ENCODE data around the gene VPS13C.
"Not testable (repeated sequence)": the region's sequence is repeated elsewhere in the genome, so short reads cannot be mapped to it uniquely, and the experiment has no call there.

VPS13C gene

DNA sequence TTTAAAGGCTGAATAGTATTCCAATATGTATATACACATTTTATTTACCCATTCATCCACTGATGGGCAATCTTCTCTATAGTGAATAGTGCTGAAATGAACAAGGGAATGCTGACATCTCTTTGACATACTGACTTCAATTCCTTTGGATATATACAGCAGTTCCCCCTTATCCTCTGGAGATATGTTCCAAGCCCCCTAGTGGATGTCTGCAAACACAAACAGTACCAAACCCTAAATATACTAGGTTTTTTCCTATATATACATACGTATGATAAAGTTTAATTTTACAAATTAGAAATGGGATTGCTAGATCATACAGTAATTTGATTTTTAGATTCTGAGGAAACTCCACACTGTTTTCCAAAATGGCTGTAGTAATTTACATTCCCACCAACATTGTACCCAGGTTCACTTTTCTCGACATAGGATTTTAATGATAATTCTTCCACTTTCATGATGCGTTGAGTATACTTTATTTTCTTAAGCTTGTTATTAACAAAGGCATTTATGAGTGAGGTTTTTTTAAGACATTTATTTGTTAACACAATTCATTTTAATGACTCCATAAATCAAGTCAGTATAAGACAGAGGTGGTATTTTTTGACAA lies 38.2 kb downstream of the VPS13C start:
- Histone ChIP-seq H3K4me1 (ENCODE audit: control insufficient read depth, insufficient read depth, low read length) (no peaks in the 10 kb centered on the region), H3K36me3 (ENCODE audit: insufficient read depth, low read length) (peaks cover 16% of the 10 kb centered on the region), H3K4me3 (ENCODE audit: low read length) (no peak overlapping the region)

DNA sequence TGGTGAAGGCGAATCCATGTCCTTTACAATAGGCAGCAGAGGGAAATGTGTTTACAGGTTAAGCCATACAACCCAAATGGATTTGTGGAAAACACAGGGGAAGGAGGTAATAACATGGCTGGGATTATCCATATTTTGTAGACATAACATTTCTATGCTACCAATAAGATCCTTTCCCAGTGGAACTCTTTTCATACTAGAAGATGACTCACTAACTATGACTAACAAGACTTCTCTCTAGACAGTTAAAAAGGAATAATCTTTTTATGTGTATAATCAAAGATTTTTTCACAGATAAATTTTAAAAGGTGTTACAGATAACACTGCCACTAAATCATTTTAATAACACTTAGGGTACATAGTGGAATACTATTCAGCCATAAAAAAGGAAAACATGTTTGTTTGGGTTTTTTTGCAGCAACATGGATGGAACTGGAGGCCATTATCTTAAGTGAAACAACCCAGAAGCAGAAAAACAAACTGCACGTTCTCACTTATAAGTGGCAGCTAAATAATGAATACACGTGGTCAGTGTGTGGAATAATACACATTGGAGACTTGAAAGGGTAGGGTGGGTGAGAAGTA lies 39.6 kb downstream of the VPS13C start:
- H3K36me3 ChIP-seq (ENCODE audit: insufficient read depth, low read length) = peaks cover 16% of the 10 kb centered on the region
- no peak overlapping the region for H3K4me3 ChIP-seq (ENCODE audit: low read length)
- no peak overlapping the region for H3K4me2 ChIP-seq (ENCODE audit: low read length)
- no peaks in the 10 kb centered on the region for H3K27me3 ChIP-seq (ENCODE audit: control insufficient read depth, insufficient read depth, low read length)
- H3K9ac ChIP-seq (ENCODE audit: low read depth, low read length) = no peak overlapping the region
- H3K9me3 ChIP-seq (replicated peaks; ENCODE audit: low read length) = no peaks in the 10 kb centered on the region
- no peaks in the 10 kb centered on the region for H3K4me1 ChIP-seq (ENCODE audit: control insufficient read depth, insufficient read depth, low read length)

More for the DNA sequence above, 38.2 kb downstream of the VPS13C start:
- no peak overlapping the region for H3K4me2 ChIP-seq (ENCODE audit: low read length)
- no peak overlapping the region for H3K9ac ChIP-seq (ENCODE audit: low read depth, low read length)
- no peaks in the 10 kb centered on the region for H3K27me3 ChIP-seq (ENCODE audit: control insufficient read depth, insufficient read depth, low read length)
- no peaks in the 10 kb centered on the region for H3K9me3 ChIP-seq (replicated peaks; ENCODE audit: low read length)

DNA sequence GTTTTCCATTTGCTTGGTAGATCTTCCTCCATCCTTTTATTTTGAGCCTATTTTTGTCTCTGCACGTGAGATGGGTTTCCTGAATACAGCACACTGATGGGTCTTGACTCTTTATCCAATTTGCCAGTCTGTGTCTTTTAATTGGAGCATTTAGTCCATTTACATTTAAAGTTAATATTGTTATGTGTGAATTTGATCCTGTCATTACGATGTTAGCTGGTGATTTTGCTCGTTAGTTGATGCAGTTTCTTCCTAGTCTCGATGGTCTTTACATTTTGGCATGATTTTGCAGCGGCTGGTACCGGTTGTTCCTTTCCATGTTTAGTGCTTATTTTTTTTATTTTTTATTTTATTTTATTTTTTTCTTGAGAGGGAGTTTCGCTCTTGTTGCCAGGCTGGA lies 54.9 kb downstream of the VPS13C start:
- H3K9me3 ChIP-seq (replicated peaks; ENCODE audit: low read length); H3K4me2 ChIP-seq (ENCODE audit: low read length); H3K4me1 ChIP-seq (ENCODE audit: control insufficient read depth, insufficient read depth, low read length); H3K9ac ChIP-seq (ENCODE audit: low read depth, low read length); H3K4me3 ChIP-seq (ENCODE audit: low read length); H3K27me3 ChIP-seq (ENCODE audit: control insufficient read depth, insufficient read depth, low read length): not testable (repeated sequence)
- H3K36me3 ChIP-seq (ENCODE audit: insufficient read depth, low read length) = peaks cover 21% of the 10 kb centered on the region

DNA sequence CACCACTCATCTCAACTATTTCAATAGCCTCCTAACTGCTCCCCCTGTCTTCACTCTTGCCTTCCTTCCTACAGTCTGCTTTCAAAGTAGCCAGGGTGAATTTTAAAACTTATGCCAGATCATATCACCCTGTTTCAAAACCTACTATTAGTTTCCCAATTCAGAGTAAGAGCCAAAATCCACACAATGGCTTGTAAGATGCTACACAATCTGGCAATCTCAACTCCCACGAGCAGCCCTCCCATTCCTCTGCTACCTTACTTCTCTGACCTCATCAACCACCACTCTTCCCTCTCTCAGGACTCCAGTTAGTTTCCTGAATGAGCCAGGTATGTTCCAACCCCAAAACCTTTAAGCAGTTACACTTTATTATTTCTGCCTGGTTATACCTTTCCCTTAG lies 62.5 kb downstream of the VPS13C start:
- Histone ChIP-seq H3K9ac (ENCODE audit: low read depth, low read length) (no peak overlapping the region), H3K4me1 (ENCODE audit: control insufficient read depth, insufficient read depth, low read length) (peaks cover 3% of the 10 kb centered on the region)

DNA sequence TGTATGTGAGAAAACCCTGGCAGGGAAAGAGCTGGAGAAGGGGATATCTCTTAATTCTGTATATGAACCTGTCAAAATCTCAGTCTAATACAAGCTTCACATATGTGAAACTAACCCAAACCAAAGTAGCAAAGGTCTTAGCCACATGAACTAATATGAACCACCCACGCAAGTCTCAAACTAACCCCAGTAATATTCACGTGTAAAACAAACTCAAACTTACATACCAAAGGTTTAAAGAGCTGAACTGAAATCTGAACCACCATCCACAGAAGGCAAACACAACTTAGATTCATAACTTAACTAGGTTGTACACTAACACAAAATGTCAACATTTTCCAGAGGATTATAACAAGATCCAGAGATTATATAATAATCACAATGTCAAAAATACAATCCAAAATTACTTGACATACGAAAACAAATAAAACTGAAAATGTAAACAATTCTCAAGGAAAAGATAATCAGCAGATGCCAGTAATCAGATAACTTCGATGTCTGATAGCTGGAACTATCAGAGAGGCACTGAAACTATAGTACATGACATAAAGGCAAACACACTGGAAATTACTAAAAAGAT lies 64.1 kb downstream of the VPS13C start:
- no peak overlapping the region for H3K4me3 ChIP-seq (ENCODE audit: low read length)
- no peaks in the 10 kb centered on the region for H3K9me3 ChIP-seq (replicated peaks; ENCODE audit: low read length)
- H3K27me3 ChIP-seq (ENCODE audit: control insufficient read depth, insufficient read depth, low read length) = no peaks in the 10 kb centered on the region
- H3K9ac ChIP-seq (ENCODE audit: low read depth, low read length) = no peak overlapping the region
- H3K4me1 ChIP-seq (ENCODE audit: control insufficient read depth, insufficient read depth, low read length) = peaks cover 3% of the 10 kb centered on the region
- H3K4me2 ChIP-seq (ENCODE audit: low read length) = no peak overlapping the region
- H3K36me3 ChIP-seq (ENCODE audit: insufficient read depth, low read length) = peaks cover 7% of the 10 kb centered on the region

More for the DNA sequence above, 62.5 kb downstream of the VPS13C start:
- H3K9me3 ChIP-seq (replicated peaks; ENCODE audit: low read length) = no peaks in the 10 kb centered on the region
- H3K27me3 ChIP-seq (ENCODE audit: control insufficient read depth, insufficient read depth, low read length) = no peaks in the 10 kb centered on the region
- peaks cover 7% of the 10 kb centered on the region for H3K36me3 ChIP-seq (ENCODE audit: insufficient read depth, low read length)
- H3K4me3 ChIP-seq (ENCODE audit: low read length) = no peak overlapping the region
- H3K4me2 ChIP-seq (ENCODE audit: low read length) = no peak overlapping the region

DNA sequence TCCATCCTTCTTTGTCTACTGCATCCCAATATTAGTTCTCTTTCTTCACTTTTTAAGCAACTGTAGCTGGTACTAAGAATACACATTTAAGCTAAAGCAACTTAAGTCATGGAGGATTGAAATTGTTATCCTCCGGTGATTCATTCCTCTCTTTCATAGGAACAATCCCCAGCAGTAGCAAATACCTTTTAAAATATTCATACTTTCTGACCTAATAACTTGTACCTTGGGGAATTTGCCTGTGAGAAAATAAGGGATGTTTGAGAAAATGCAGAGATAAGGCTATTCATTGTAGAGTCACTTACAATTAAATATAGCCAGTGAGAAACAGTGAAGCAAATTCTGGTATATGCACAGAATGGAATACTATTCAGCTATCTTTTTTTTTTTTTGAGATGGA lies 66.0 kb downstream of the VPS13C start:
- Histone ChIP-seq H3K4me2 (ENCODE audit: low read length) (no peak overlapping the region), H3K4me3 (ENCODE audit: low read length) (no peak overlapping the region), H3K27me3 (ENCODE audit: control insufficient read depth, insufficient read depth, low read length) (no peaks in the 10 kb centered on the region), H3K4me1 (ENCODE audit: control insufficient read depth, insufficient read depth, low read length) (peaks cover 3% of the 10 kb centered on the region), H3K9me3 (replicated peaks; ENCODE audit: low read length) (no peaks in the 10 kb centered on the region), H3K36me3 (ENCODE audit: insufficient read depth, low read length) (peaks cover 18% of the 10 kb centered on the region), H3K9ac (ENCODE audit: low read depth, low read length) (no peak overlapping the region)

DNA sequence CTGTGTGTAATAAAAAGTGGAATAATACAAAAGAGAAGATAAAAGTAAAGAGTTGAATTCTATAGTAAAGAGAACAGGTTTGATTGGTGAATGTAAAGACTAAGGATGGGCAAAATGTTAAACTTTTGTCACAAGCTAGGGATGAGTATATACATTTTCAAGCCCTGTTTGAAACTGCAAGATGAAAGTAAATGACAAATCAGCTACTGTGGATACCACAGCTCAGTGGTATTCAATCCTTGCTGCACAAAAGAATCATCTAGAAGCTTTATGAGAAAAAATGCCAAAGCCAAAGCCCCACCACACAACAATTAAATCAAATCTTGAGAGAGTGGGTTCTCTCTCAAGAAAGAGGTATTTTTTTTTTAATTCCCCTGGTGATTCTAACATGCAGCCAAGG lies 67.7 kb downstream of the VPS13C start:
- H3K9ac ChIP-seq (ENCODE audit: low read depth, low read length) = no peak overlapping the region
- no peaks in the 10 kb centered on the region for H3K9me3 ChIP-seq (replicated peaks; ENCODE audit: low read length)
- no peak overlapping the region for H3K4me2 ChIP-seq (ENCODE audit: low read length)
- peaks cover 3% of the 10 kb centered on the region for H3K4me1 ChIP-seq (ENCODE audit: control insufficient read depth, insufficient read depth, low read length)
- no peaks in the 10 kb centered on the region for H3K27me3 ChIP-seq (ENCODE audit: control insufficient read depth, insufficient read depth, low read length)
- no peak overlapping the region for H3K4me3 ChIP-seq (ENCODE audit: low read length)
- peaks cover 26% of the 10 kb centered on the region for H3K36me3 ChIP-seq (ENCODE audit: insufficient read depth, low read length)

DNA sequence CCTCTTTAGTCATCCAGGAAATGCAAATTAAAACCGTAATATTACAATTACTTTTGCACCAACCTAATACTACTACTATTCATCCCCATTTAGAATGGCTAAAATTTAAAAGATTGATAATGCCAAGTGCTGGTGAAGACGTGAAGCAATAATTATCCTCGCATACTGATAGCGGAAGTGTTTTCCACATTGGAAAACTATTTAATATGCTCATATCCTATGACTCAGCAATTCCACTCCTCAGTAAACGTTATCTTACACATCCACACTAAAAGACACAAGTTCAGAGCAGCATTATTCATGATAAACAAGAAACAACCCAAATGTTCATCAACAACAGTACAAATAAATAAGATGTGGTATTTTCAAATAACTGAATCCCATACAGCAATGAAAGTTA lies 70.6 kb downstream of the VPS13C start:
- H3K9me3 ChIP-seq (replicated peaks; ENCODE audit: low read length) = no peaks in the 10 kb centered on the region
- peaks cover 25% of the 10 kb centered on the region for H3K36me3 ChIP-seq (ENCODE audit: insufficient read depth, low read length)
- H3K9ac ChIP-seq (ENCODE audit: low read depth, low read length) = no peak overlapping the region
- no peak overlapping the region for H3K4me3 ChIP-seq (ENCODE audit: low read length)
- H3K4me2 ChIP-seq (ENCODE audit: low read length) = no peak overlapping the region
- H3K4me1 ChIP-seq (ENCODE audit: control insufficient read depth, insufficient read depth, low read length) = peaks cover 3% of the 10 kb centered on the region
- H3K27me3 ChIP-seq (ENCODE audit: control insufficient read depth, insufficient read depth, low read length) = no peaks in the 10 kb centered on the region

DNA sequence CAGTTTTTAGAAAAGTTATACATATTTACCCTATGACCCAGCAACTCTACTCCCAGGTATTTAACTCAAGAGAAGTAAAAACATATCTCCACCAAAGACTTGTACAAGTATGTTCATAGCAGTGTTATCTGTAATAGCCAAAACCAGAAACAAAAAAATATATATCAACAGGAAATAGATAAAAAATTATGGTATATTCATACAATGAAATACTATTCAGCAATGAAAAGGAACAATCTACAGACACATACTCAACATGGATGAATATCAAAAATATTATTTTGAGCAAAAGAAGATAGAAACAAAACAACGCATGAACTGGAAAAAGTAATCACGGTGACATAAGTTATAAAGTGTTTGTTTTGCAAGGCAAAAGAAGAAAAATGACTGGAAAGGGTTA lies 72.4 kb downstream of the VPS13C start:
- H3K36me3 ChIP-seq (ENCODE audit: insufficient read depth, low read length) = peaks cover 32% of the 10 kb centered on the region

DNA sequence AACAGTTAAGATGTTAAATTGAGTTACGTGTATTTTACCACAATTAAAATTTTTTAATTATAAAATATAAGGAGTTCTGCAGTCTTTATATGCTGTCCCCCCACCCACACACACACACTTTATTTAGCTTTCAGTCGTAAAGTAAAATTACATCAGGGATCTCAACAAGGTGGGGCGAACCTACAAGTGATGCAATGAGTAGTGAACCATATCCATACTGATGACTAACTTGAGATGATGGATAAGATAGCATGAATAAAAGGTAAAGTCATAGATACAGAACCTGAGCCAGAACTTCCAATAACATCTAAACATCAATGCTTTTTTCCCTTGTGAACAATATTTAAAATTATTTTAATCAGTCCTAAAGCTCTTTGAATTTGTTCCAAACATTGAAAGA lies 77.2 kb downstream of the VPS13C start:
- no peak overlapping the region for H3K4me3 ChIP-seq (ENCODE audit: low read length)
- H3K27me3 ChIP-seq (ENCODE audit: control insufficient read depth, insufficient read depth, low read length) = no peaks in the 10 kb centered on the region
- no peaks in the 10 kb centered on the region for H3K4me1 ChIP-seq (ENCODE audit: control insufficient read depth, insufficient read depth, low read length)
- H3K9me3 ChIP-seq (replicated peaks; ENCODE audit: low read length) = no peaks in the 10 kb centered on the region
- H3K4me2 ChIP-seq (ENCODE audit: low read length) = no peak overlapping the region
- H3K36me3 ChIP-seq (ENCODE audit: insufficient read depth, low read length) = peaks cover 45% of the 10 kb centered on the region
- no peak overlapping the region for H3K9ac ChIP-seq (ENCODE audit: low read depth, low read length)

More for the DNA sequence above, 72.4 kb downstream of the VPS13C start:
- Histone ChIP-seq H3K9ac (ENCODE audit: low read depth, low read length) (no peak overlapping the region), H3K4me2 (ENCODE audit: low read length) (no peak overlapping the region), H3K4me1 (ENCODE audit: control insufficient read depth, insufficient read depth, low read length) (no peaks in the 10 kb centered on the region), H3K9me3 (replicated peaks; ENCODE audit: low read length) (no peaks in the 10 kb centered on the region), H3K4me3 (ENCODE audit: low read length) (no peak overlapping the region), H3K27me3 (ENCODE audit: control insufficient read depth, insufficient read depth, low read length) (no peaks in the 10 kb centered on the region)

DNA sequence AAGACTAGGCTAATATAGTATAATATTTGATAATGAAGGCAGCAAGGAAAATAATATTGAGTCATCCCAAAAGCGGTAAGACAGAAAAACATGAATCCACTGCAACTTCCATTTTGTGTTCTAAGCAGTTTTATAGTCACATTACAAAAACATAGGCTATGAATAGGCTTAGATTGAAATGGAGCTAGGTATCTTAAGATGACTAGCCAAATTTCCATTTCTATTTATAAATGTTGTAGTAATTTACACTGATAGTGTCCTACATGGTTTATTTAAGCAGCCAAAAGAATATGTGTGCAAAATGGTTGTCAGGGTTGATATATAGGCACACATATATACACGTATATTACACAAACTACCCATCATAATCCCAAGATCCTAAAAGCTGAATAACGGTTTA lies 82.0 kb downstream of the VPS13C start:
- H3K27me3 ChIP-seq (ENCODE audit: control insufficient read depth, insufficient read depth, low read length) = no peaks in the 10 kb centered on the region
- H3K4me2 ChIP-seq (ENCODE audit: low read length) = no peak overlapping the region
- H3K4me1 ChIP-seq (ENCODE audit: control insufficient read depth, insufficient read depth, low read length) = no peaks in the 10 kb centered on the region
- H3K36me3 ChIP-seq (ENCODE audit: insufficient read depth, low read length) = peaks cover 36% of the 10 kb centered on the region
- no peak overlapping the region for H3K4me3 ChIP-seq (ENCODE audit: low read length)
- H3K9ac ChIP-seq (ENCODE audit: low read depth, low read length) = no peak overlapping the region
- no peaks in the 10 kb centered on the region for H3K9me3 ChIP-seq (replicated peaks; ENCODE audit: low read length)

DNA sequence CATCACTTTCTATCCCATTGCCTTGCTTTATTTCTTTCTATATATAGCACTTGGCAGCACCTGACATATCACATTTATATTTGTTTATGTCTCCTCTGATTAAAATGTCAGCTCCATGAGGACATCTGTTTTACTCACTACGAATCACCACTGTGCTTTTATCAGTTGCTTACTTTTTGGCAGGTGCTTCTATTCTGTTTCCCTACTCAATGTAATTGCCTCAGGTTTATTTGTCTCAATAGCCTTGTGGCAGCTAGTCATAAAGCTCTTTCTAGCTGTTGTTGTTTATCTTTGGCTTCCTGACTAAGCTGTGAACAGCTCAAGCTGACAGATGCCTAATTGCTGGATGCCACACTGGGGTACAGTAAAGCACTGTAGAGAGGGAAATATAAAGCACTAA lies 85.5 kb downstream of the VPS13C start:
- peaks cover 44% of the 10 kb centered on the region for H3K36me3 ChIP-seq (ENCODE audit: insufficient read depth, low read length)

More for the DNA sequence above, 85.5 kb downstream of the VPS13C start:
- Histone ChIP-seq H3K9ac (ENCODE audit: low read depth, low read length) (no peak overlapping the region), H3K9me3 (replicated peaks; ENCODE audit: low read length) (no peaks in the 10 kb centered on the region), H3K27me3 (ENCODE audit: control insufficient read depth, insufficient read depth, low read length) (no peaks in the 10 kb centered on the region), H3K4me2 (ENCODE audit: low read length) (no peak overlapping the region), H3K4me3 (ENCODE audit: low read length) (no peak overlapping the region), H3K4me1 (ENCODE audit: control insufficient read depth, insufficient read depth, low read length) (no peaks in the 10 kb centered on the region)
